ENCODE data around the gene HNRNPUL1.

- TF ChIP-seq RAD21 (IDR thresholded peaks at IDR 0.05 in 1 of 2, conservative IDR thresholded peaks at IDR 0.05 in 1 of 2; ENCODE audit: low read depth in 2 of 2, low read length in 2 of 2) (no peak), POLR2AphosphoS5 (IDR thresholded peaks at IDR 0.05; ENCODE audit: low read depth, low read length) (no peak), POLR2A (IDR thresholded peaks at IDR 0.05; ENCODE audit: control extremely low read depth in 1 of 2, low read depth in 2 of 2, low read length in 2 of 2) (no peak), EZH2 (IDR thresholded peaks at IDR 0.05; ENCODE audit: low read depth, low read length, severe bottlenecking) (no peak), SUZ12 (IDR thresholded peaks at IDR 0.05; ENCODE audit: low read length) (no peak), TCF12 (IDR thresholded peaks at IDR 0.05; ENCODE audit: low read depth, low read length) (no peak), RBBP5 (IDR thresholded peaks at IDR 0.05; ENCODE audit: borderline replicate concordance, low read depth, low read length) (no peak), ZNF274 (IDR thresholded peaks at IDR 0.05; ENCODE audit: borderline replicate concordance, extremely low read depth, low read length) (no peak), CTCF (IDR thresholded peaks at IDR 0.05; ENCODE audit: control extremely low read depth in 1 of 3, insufficient read depth in 1 of 3, low read depth in 1 of 3, low read length in 3 of 3) (no peak), JUN (IDR thresholded peaks at IDR 0.05; ENCODE audit: low read depth, low read length) (no peak)
Observed at GRCh38 chr19:41307090-41307875, 43.1 kb downstream of the HNRNPUL1 start.
